CD4-positive, alpha-beta T cell (primary cell): ENCODE measurements around the gene SLC25A1. TPM values are rescaled to one million over a fixed set of nuclear protein-coding genes. Genes with fewer than 3 reads are reported as not detected.

Experiments
- ATAC-seq: fragments of 200-7000 bp; cut with Tn5 transposase; one replicate; pipeline ENCODE4 v1.10.0; 2022; ENCODE audit warnings: mild to moderate bottlenecking; ENCODE audit not compliant: poor library complexity
- CTCF ChIA-PET: fragments of 350-600 bp; sonication (Branson Sonifier 250); formaldehyde crosslinking; loops from one replicate; lab custom pipeline; 2021; ENCODE audit warnings: antibody characterized with exemption, inconsistent platforms; lab: Charles Lee
- POLR2A ChIA-PET: fragments of 350-600 bp; sonication (Branson Sonifier 250); formaldehyde crosslinking; loops from one replicate; lab custom pipeline; 2021; ENCODE audit warnings: antibody characterized with exemption, inconsistent platforms; lab: Charles Lee
- DNase-seq, 14 experiments: peaks; one replicate each; pipeline ENCODE4 v3.0.0-alpha.2; 2013 to 2020; ENCODE audit warnings: mixed read lengths in 2 of 14
- H3K27ac ChIP-seq, 2 donors: one replicate each; pipeline versions ENCODE4 v1.5.1 to v1.7.0; 2013; ENCODE audit warnings: low read length in 2 of 2, low read depth in 1 of 2, mild to moderate bottlenecking in 1 of 2
- H3K27me3 ChIP-seq, 2 experiments: 1 replicate in 1 of 2; 2 replicates in 1 of 2; pipeline versions ENCODE4 v1.6.1 to v1.7.0; 2013; ENCODE audit warnings: low read length in 2 of 2, control low read depth in 1 of 2, mild to moderate bottlenecking in 1 of 2, moderate library complexity in 1 of 2; ENCODE audit not compliant: insufficient read depth in 2 of 2, control insufficient read depth in 1 of 2
- H3K36me3 ChIP-seq: one replicate; pipeline ENCODE4 v1.6.1; 2013; ENCODE audit warnings: low read length, control low read depth; ENCODE audit not compliant: insufficient read depth
- H3K4me1 ChIP-seq: one replicate; pipeline ENCODE4 v1.6.1; 2013; ENCODE audit warnings: low read length, control low read depth; ENCODE audit not compliant: insufficient read depth
- H3K4me3 ChIP-seq: one replicate; pipeline ENCODE4 v1.5.1; 2013; ENCODE audit warnings: mild to moderate bottlenecking, low read length, moderate library complexity
- H3K9me3 ChIP-seq, 2 experiments: 1 replicate in 1 of 2; 2 replicates in 1 of 2; pipeline versions ENCODE4 v1.6.1 to v1.7.0; 2013; ENCODE audit warnings: low read length in 2 of 2, mild to moderate bottlenecking in 2 of 2, control low read depth in 1 of 2, moderate library complexity in 1 of 2; ENCODE audit not compliant: control insufficient read depth in 1 of 2, insufficient read depth in 1 of 2
- H3K27ac Mint-ChIP-seq: one replicate; pipeline ENCODE4 v1.8.0; 2020; ENCODE audit warnings: mixed read lengths
- H3K27me3 Mint-ChIP-seq: one replicate; pipeline ENCODE4 v1.8.0; 2021; ENCODE audit warnings: mixed read lengths
- H3K36me3 Mint-ChIP-seq: one replicate; pipeline ENCODE4 v1.8.0; 2021; ENCODE audit warnings: low read depth, mixed read lengths
- H3K4me1 Mint-ChIP-seq: one replicate; pipeline ENCODE4 v1.8.0; 2021; ENCODE audit warnings: low read depth, mixed read lengths
- H3K4me3 Mint-ChIP-seq: one replicate; pipeline ENCODE4 v1.8.0; 2020; ENCODE audit warnings: mild to moderate bottlenecking, mixed read lengths
- H3K9me3 Mint-ChIP-seq: one replicate; pipeline ENCODE4 v1.8.0; 2020; ENCODE audit warnings: mixed read lengths
- CTCF ChIP-seq: fragments of 200-600 bp; IDR thresholded peaks from one replicate; pipeline ENCODE4 v1.8.0; 2022; ENCODE audit warnings: antibody characterized with exemption, mild to moderate bottlenecking
- intact Hi-C, 2 experiments: fragments of 100-400 bp; cut with DNase I in 1 of 2; cut with micrococcal nuclease in 1 of 2; formaldehyde crosslinking; loops; one replicate each; pipeline versions ENCODE4 v1.15.1 to v1.9.0; 2023 to 2025; cut with DNase I, micrococcal nuclease
- total RNA-seq, 174 experiments: library from RNA in 2 of 174; stranded (reverse) in 2 of 174; gene quantifications; one replicate each; pipeline ENCODE4 v1.2.3 and lab custom pipeline; 2021 to 2026

The SLC25A1 gene
- total RNA-seq, 2 experiments from 2014 or later, result 17.6 to 18.0 TPM

- no peaks in the 10 kb centered on the region for H3K36me3 Mint-ChIP-seq
- no peak overlapping the region for H3K4me3 Mint-ChIP-seq
- no peak for TF ChIP-seq CTCF
- DNase-seq, result no peak
- H3K4me1 Mint-ChIP-seq, result peaks cover 5% of the 10 kb centered on the region
- H3K27ac Mint-ChIP-seq, result no peak overlapping the region
- H3K4me3 ChIP-seq, result no peak overlapping the region
- H3K27me3 Mint-ChIP-seq, result no peaks in the 10 kb centered on the region
- H3K9me3 ChIP-seq, result no peaks in the 10 kb centered on the region
- H3K27me3 ChIP-seq, result no peaks in the 10 kb centered on the region
- H3K4me1 ChIP-seq, result peaks cover 8% of the 10 kb centered on the region
- H3K36me3 ChIP-seq, result no peaks in the 10 kb centered on the region
- intact Hi-C loops, result no loop called here
- no peak for ATAC-seq
- ChIA-PET CTCF (no interaction called here), POLR2A (no interaction called here)
- H3K9me3 Mint-ChIP-seq, result no peaks in the 10 kb centered on the region
- no peak overlapping the region for H3K27ac ChIP-seq
These were observed 42.3 kb upstream of the SLC25A1 start for GRCh38 chr22:19220867-19221266.

- Histone ChIP-seq H3K4me1 (peaks cover 8% of the 10 kb centered on the region), H3K4me3 (no peak overlapping the region), H3K36me3 (no peaks in the 10 kb centered on the region), H3K27ac (no peak overlapping the region), H3K27me3 (no peaks in the 10 kb centered on the region), H3K9me3 (no peaks in the 10 kb centered on the region)
- POLR2A ChIA-PET, result no interaction called here
- DNase-seq (no peak), ATAC-seq (no peak)
- no peaks in the 10 kb centered on the region for H3K9me3 Mint-ChIP-seq
- H3K36me3 Mint-ChIP-seq, result no peaks in the 10 kb centered on the region
- H3K27ac Mint-ChIP-seq, result no peak overlapping the region
- no peak for TF ChIP-seq CTCF
- H3K4me3 Mint-ChIP-seq, result no peak overlapping the region
- intact Hi-C loops, result no loop called here
- peaks cover 3% of the 10 kb centered on the region for H3K27me3 Mint-ChIP-seq
- peaks cover 5% of the 10 kb centered on the region for H3K4me1 Mint-ChIP-seq
- CTCF ChIA-PET, result interaction anchor here (0.9 to 1.2 kb wide), 2 partner anchors 74 to 154 kb away, joined by 3 read pairs; partner anchors contain the start of gene ESS2
These were observed 40.2 kb upstream of the SLC25A1 start for GRCh38 chr22:19218541-19219233.

GRCh38 chr22:19216579-19216978 is 38.0 kb upstream of the SLC25A1 start:
- intact Hi-C loops, result no loop called here
- Mint-ChIP-seq H3K4me1 (peaks cover 5% of the 10 kb centered on the region), H3K9me3 (no peaks in the 10 kb centered on the region), H3K27ac (no peak overlapping the region), H3K4me3 (no peak overlapping the region), H3K36me3 (no peaks in the 10 kb centered on the region), H3K27me3 (peaks cover 8% of the 10 kb centered on the region)
- H3K4me1 ChIP-seq, result peaks cover 8% of the 10 kb centered on the region
- no peak overlapping the region for H3K4me3 ChIP-seq
- no peak for TF ChIP-seq CTCF
- DNase-seq (peak in 1 of 14 experiments; percentile 14), ATAC-seq (no peak)
- ChIA-PET POLR2A (no interaction called here), CTCF (no interaction called here)
- no peaks in the 10 kb centered on the region for H3K9me3 ChIP-seq
- H3K27me3 ChIP-seq, result no peaks in the 10 kb centered on the region
- no peaks in the 10 kb centered on the region for H3K36me3 ChIP-seq
- H3K27ac ChIP-seq, result no peak overlapping the region
